ENCODE data around the gene ATF7IP2.

GRCh38 chr16:10501016-10501607, 115.3 kb downstream of the ATF7IP2 start:
- TF ChIP-seq, protein P1, sequence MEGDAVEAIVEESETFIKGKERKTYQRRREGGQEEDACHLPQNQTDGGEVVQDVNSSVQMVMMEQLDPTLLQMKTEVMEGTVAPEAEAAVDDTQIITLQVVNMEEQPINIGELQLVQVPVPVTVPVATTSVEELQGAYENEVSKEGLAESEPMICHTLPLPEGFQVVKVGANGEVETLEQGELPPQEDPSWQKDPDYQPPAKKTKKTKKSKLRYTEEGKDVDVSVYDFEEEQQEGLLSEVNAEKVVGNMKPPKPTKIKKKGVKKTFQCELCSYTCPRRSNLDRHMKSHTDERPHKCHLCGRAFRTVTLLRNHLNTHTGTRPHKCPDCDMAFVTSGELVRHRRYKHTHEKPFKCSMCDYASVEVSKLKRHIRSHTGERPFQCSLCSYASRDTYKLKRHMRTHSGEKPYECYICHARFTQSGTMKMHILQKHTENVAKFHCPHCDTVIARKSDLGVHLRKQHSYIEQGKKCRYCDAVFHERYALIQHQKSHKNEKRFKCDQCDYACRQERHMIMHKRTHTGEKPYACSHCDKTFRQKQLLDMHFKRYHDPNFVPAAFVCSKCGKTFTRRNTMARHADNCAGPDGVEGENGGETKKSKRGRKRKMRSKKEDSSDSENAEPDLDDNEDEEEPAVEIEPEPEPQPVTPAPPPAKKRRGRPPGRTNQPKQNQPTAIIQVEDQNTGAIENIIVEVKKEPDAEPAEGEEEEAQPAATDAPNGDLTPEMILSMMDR (IDR thresholded peaks at IDR 0.05) = no peak
- TF ChIP-seq POLR2A (IDR thresholded peaks at IDR 0.05) = no peak
